Fibroblast of lung (primary cell): Measurements from ENCODE around the gene MYRFL. TPM values are rescaled to one million over a fixed set of nuclear protein-coding genes. Genes with fewer than 3 reads are reported as not detected.

Source experiments
- DNase-seq, 2 donors: peaks; one replicate each; pipeline versions ENCODE4 v3.0.0 to v3.0.0-alpha.2; 2010; ENCODE audit warnings: low read depth in 2 of 2
- H2AFZ ChIP-seq: 2 replicates; pipeline ENCODE4 v1.5.1; 2012; ENCODE audit warnings: low read length, control low read depth, inconsistent platforms
- H3K27ac ChIP-seq: 2 replicates; pipeline ENCODE4 v1.5.1; 2011; ENCODE audit warnings: low read length, control low read depth; ENCODE audit not compliant: insufficient read depth
- H3K27me3 ChIP-seq: 2 replicates; pipeline ENCODE4 v1.5.1; 2011; ENCODE audit warnings: mild to moderate bottlenecking, low read length; ENCODE audit not compliant: control insufficient read depth, insufficient read depth
- H3K36me3 ChIP-seq: 2 replicates; pipeline ENCODE4 v1.5.1; 2011; ENCODE audit warnings: low read length; ENCODE audit not compliant: control insufficient read depth, insufficient read depth
- H3K4me1 ChIP-seq: 2 replicates; pipeline ENCODE4 v1.5.1; 2011; ENCODE audit warnings: low read length; ENCODE audit not compliant: control insufficient read depth, insufficient read depth; ENCODE audit errors: extremely low read depth
- H3K4me2 ChIP-seq: 2 replicates; pipeline ENCODE4 v1.5.1; 2011; ENCODE audit warnings: low read length, control low read depth; ENCODE audit not compliant: insufficient read depth; ENCODE audit errors: extremely low read depth
- H3K4me3 ChIP-seq, 4 experiments: fragments of 200-600 bp in 1 of 4; sonication (generic) in 1 of 4; replicated peaks in 1 of 4; 2 replicates each; pipeline ENCODE4 v1.5.1; 2011 to 2016; ENCODE audit warnings: low read length in 4 of 4, low read depth in 3 of 4, mild to moderate bottlenecking in 3 of 4, control low read depth in 2 of 4, inconsistent platforms in 1 of 4, mixed read lengths in 1 of 4; ENCODE audit not compliant: insufficient read depth in 1 of 4; ENCODE audit errors: control extremely low read depth in 1 of 4
- H3K79me2 ChIP-seq: 2 replicates; pipeline ENCODE4 v1.5.1; 2012; ENCODE audit warnings: mild to moderate bottlenecking, low read length, inconsistent platforms; ENCODE audit not compliant: control insufficient read depth, insufficient read depth
- H3K9ac ChIP-seq: 2 replicates; pipeline ENCODE4 v1.5.1; 2011; ENCODE audit warnings: mild to moderate bottlenecking, low read length, control low read depth; ENCODE audit not compliant: insufficient read depth
- H3K9me3 ChIP-seq: 2 replicates; pipeline ENCODE4 v1.5.1; 2012; ENCODE audit warnings: low read depth, low read length; ENCODE audit not compliant: control insufficient read depth, insufficient read depth
- H4K20me1 ChIP-seq: 2 replicates; pipeline ENCODE4 v1.5.1; 2011; ENCODE audit warnings: low read length; ENCODE audit not compliant: control insufficient read depth, insufficient read depth; ENCODE audit errors: extremely low read depth
- EZH2 ChIP-seq: IDR thresholded peaks from 2 replicates; pipeline ENCODE4 v1.5.1; 2012; ENCODE audit warnings: low read length, control low read depth, mild to moderate bottlenecking; ENCODE audit errors: missing control alignments
- polyA plus RNA-seq, 2 donors: library from polyadenylated mRNA; depleted of rRNA in 1 of 2; stranded (reverse) in 1 of 2; unstranded in 1 of 2; fragments of >200 nt; gene quantifications; 2 replicates each; pipeline ENCODE4 v1.2.1, GENCODE V29; 2011 to 2012; ENCODE audit warnings: missing spikeins in 1 of 2
- total RNA-seq: library from RNA; depleted of rRNA; stranded (reverse); fragments of >200 nt; gene quantifications from 2 replicates; pipeline ENCODE4 v1.2.1, GENCODE V29; 2014
- TF ChIP-seq, protein P1 (sequence below), 2 donors: IDR thresholded peaks in 1 of 2; conservative IDR thresholded peaks in 1 of 2; 1 replicate in 1 of 2; 2 replicates in 1 of 2; pipeline ENCODE4 v1.5.1; 2011 to 2012; ENCODE audit warnings: low read length in 2 of 2, control low read depth in 1 of 2, inconsistent platforms in 1 of 2, low read depth in 1 of 2, mild to moderate bottlenecking in 1 of 2

Gene MYRFL
- total and polyA plus RNA-seq, 2 donors (not counting 1 experiment from before 2014, with no cell fraction given), result not detected

DNA sequence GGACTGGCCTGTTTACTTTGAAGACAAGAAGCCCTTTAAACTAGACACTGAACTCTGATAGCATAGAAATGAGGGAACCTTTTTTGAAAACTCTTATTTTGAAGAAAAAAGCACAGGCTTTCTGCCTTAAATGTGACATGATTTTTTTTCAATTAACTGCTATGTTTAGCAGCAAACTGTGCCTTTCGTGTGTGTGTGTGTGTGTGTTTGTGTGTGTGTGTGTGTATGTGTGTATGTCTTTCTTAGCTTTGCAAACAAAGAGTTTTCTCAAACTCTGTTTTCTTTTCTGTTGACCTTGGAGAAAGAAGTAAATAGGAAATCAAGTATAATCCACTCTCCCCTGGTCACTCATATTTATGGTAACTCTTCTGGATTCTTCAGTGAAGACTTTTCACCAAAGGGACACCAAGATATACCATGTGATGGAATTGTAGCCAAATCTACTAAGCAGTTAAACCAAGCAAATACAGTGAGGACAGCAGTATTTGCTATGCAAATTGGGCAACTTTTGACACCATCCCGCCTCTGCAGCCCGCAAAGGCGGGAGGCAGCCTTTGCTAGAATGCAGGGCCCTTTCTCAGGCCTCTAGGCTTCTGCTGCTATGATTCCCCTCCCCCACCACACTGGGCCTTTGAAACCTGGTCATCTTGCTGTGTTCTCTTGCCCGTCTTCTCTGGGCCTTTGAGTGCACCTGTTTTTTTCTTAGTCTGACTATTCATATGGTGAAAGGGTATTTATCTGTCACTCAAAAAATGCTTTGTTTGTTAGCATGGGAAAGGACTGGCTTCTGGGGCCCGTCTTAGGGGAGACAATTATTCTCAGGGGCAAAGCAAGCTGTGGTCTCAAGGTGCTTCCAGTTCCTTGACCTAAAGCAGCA is 107.9 kb downstream of the MYRFL start:
- no peak overlapping the region for H3K9ac ChIP-seq

DNA sequence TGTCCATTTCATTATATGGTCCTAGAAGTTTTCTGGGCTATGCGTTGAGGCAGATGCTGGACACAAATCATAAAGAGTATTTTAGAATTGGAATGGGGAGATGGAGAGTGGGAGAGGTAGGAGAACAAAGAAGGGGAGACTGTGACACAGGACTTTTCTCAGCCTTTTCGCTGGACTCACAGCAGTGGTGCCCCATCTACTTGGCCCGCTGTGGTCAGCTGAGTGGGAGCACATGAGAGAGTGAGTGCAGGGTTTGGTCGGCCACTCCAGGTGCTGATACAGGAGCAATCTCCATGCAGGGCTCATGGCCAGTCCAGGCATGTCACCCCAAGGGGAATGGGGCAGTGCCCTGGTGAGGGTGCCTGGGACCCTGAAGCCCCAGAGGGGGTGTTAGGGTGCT is 109.0 kb downstream of the MYRFL start:
- H3K9ac ChIP-seq, result no peak overlapping the region
- no peak overlapping the region for H3K27ac ChIP-seq
- TF ChIP-seq, protein P1, sequence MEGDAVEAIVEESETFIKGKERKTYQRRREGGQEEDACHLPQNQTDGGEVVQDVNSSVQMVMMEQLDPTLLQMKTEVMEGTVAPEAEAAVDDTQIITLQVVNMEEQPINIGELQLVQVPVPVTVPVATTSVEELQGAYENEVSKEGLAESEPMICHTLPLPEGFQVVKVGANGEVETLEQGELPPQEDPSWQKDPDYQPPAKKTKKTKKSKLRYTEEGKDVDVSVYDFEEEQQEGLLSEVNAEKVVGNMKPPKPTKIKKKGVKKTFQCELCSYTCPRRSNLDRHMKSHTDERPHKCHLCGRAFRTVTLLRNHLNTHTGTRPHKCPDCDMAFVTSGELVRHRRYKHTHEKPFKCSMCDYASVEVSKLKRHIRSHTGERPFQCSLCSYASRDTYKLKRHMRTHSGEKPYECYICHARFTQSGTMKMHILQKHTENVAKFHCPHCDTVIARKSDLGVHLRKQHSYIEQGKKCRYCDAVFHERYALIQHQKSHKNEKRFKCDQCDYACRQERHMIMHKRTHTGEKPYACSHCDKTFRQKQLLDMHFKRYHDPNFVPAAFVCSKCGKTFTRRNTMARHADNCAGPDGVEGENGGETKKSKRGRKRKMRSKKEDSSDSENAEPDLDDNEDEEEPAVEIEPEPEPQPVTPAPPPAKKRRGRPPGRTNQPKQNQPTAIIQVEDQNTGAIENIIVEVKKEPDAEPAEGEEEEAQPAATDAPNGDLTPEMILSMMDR (conservative IDR thresholded peaks at IDR 0.05 in 1 of 2, IDR thresholded peaks at IDR 0.05 in 1 of 2; ENCODE audit: low read depth in 1 of 2, low read length in 2 of 2), result no peak
- TF ChIP-seq EZH2, result no peak
- no peak overlapping the region for H2AFZ ChIP-seq
- H3K4me3 ChIP-seq, result no peak overlapping the region
- H3K79me2 ChIP-seq, result no peaks in the 10 kb centered on the region
- no peaks in the 10 kb centered on the region for H3K4me1 ChIP-seq
- H3K4me2 ChIP-seq, result no peak overlapping the region
- no peaks in the 10 kb centered on the region for H3K9me3 ChIP-seq
- no peaks in the 10 kb centered on the region for H3K36me3 ChIP-seq
- no peak for DNase-seq
- no peaks in the 10 kb centered on the region for H4K20me1 ChIP-seq
- H3K27me3 ChIP-seq, result no peaks in the 10 kb centered on the region

More for the DNA sequence above, 107.9 kb downstream of the MYRFL start:
- no peak overlapping the region for H2AFZ ChIP-seq
- no peak overlapping the region for H3K27ac ChIP-seq
- H3K4me3 ChIP-seq, result no peak overlapping the region
- no peaks in the 10 kb centered on the region for H4K20me1 ChIP-seq
- no peaks in the 10 kb centered on the region for H3K27me3 ChIP-seq
- TF ChIP-seq, protein P1 (conservative IDR thresholded peaks at IDR 0.05 in 1 of 2, IDR thresholded peaks at IDR 0.05 in 1 of 2; ENCODE audit: low read depth in 1 of 2, low read length in 2 of 2), result no peak
- TF ChIP-seq EZH2, result no peak
- H3K4me2 ChIP-seq, result no peak overlapping the region
- H3K36me3 ChIP-seq, result no peaks in the 10 kb centered on the region
- no peaks in the 10 kb centered on the region for H3K4me1 ChIP-seq
- no peaks in the 10 kb centered on the region for H3K9me3 ChIP-seq
- no peaks in the 10 kb centered on the region for H3K79me2 ChIP-seq
- DNase-seq, result no peak

DNA sequence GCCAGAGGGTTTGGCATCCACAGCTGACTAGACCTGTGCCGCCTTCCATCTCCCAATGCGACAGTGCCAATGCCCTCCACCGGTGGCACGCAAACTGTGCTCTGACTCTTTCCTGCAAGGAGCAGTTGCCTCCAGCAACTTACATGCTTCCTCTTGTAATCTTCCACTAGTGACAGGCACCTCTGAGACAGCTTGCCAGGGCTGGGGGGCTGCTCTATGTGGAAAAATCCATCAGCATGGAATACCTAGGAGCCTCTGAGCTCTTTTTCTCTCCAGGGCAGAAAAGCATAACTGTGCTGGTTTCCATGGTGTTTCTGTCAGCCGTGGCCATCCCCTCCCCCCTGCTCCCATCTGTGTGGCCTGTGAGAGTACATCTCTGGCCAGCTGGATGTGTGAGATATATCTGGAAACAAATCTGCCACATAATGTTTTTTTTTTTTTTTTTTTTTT is 110.6 kb downstream of the MYRFL start:
- Histone ChIP-seq H3K79me2 (no peaks in the 10 kb centered on the region), H3K4me1 (no peaks in the 10 kb centered on the region), H3K9ac (no peak overlapping the region), H3K4me2 (no peak overlapping the region), H3K9me3 (no peaks in the 10 kb centered on the region), H3K27ac (no peak overlapping the region), H2AFZ (no peak overlapping the region), H3K36me3 (no peaks in the 10 kb centered on the region), H4K20me1 (no peaks in the 10 kb centered on the region), H3K4me3 (no peak overlapping the region), H3K27me3 (no peaks in the 10 kb centered on the region)
- TF ChIP-seq, protein P1 (conservative IDR thresholded peaks at IDR 0.05 in 1 of 2, IDR thresholded peaks at IDR 0.05 in 1 of 2; ENCODE audit: low read depth in 1 of 2, low read length in 2 of 2), result no peak
- no peak for TF ChIP-seq EZH2
- DNase-seq, result no peak
